ENCODE measurements around the gene SLCO2A1.

DNA sequence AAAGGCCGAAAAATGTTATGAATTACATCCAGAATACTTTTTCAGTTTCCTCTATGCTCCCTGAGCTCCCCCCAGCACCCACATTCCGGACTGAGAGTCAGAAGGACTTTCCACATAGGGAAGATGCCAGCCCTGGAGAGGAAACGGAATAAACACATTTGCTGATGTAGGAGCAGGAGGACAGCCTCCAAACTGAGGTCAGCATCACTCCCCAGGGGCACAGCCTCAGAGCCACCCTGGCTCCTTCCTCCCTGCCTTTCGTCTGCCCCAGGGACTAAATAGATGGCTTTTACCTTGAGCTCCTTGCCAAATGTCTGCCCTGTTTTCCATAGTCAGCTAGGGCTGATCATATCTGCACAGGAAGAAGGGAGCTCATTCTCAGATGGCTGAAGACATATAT lies 22.6 kb upstream of the SLCO2A1 start:
- TF ChIP-seq CTCF (IDR thresholded peaks at IDR 0.05) (no peak), ZFX (IDR thresholded peaks at IDR 0.05; ENCODE audit: borderline replicate concordance) (no peak)

Measured in 22Rv1 (cell line).